Endothelial cell of umbilical vein (primary cell): ENCODE measurements around the gene OR4N2. TPM values are rescaled to one million over a fixed set of nuclear protein-coding genes. Genes with fewer than 3 reads are reported as not detected.

ENCODE experiments used
- BruUV-seq: library from RNA; stranded (reverse); fragments of 400-500 nt; replicated peaks from 2 replicates; lab custom pipeline; 2021; lab: Mats Ljungman, UMichigan
- CTCF ChIA-PET: fragments of 300-600, 350-600 bp; sonication (Branson Sonifier 250); formaldehyde crosslinking; loops from one replicate; lab custom pipeline; 2021; ENCODE audit warnings: antibody characterized with exemption, inconsistent platforms; lab: Charles Lee
- POLR2A ChIA-PET: fragments of 300-600, 350-600 bp; sonication (Branson Sonifier 250); formaldehyde crosslinking; loops from one replicate; lab custom pipeline; 2021; ENCODE audit warnings: antibody characterized with exemption, inconsistent platforms; lab: Charles Lee
- DNase-seq: peaks from one replicate; pipeline ENCODE4 v3.0.0-alpha.2; 2011; ENCODE audit warnings: low read depth, low spot score
- FAIRE-seq: peaks from 2 replicates; lab custom pipeline; 2011; peaks lifted over from hg19 to GRCh38; lab: Jason Lieb, UNC
- H2AFZ ChIP-seq: 2 replicates; pipeline ENCODE4 v1.6.0; 2012; ENCODE audit warnings: low read depth, low read length, control low read depth, inconsistent platforms
- H3K27ac ChIP-seq: 2 replicates; pipeline ENCODE4 v1.5.1; 2011; ENCODE audit warnings: low read depth, mild to moderate bottlenecking, control low read depth, low read length, moderate library complexity; ENCODE audit not compliant: insufficient read depth
- H3K27me3 ChIP-seq, 2 experiments: 2 replicates each; pipeline versions ENCODE4 v1.6.0 to v1.6.1; 2011; ENCODE audit warnings: low read length in 2 of 2, mixed read lengths in 1 of 2; ENCODE audit not compliant: control insufficient read depth in 2 of 2, insufficient read depth in 2 of 2
- H3K36me3 ChIP-seq, 2 experiments: 2 replicates in 1 of 2; 3 replicates in 1 of 2; pipeline ENCODE4 v1.5.1; 2011; ENCODE audit warnings: low read length in 2 of 2, mild to moderate bottlenecking in 1 of 2, moderate library complexity in 1 of 2; ENCODE audit not compliant: control insufficient read depth in 2 of 2, insufficient read depth in 2 of 2; ENCODE audit errors: extremely low read depth in 1 of 2
- H3K4me1 ChIP-seq: 3 replicates; pipeline ENCODE4 v1.5.1; 2011; ENCODE audit warnings: mild to moderate bottlenecking, low read length; ENCODE audit not compliant: control insufficient read depth, insufficient read depth; ENCODE audit errors: extremely low read depth
- H3K4me2 ChIP-seq: 2 replicates; pipeline ENCODE4 v1.6.1; 2011; ENCODE audit warnings: low read length, control low read depth, mixed read lengths; ENCODE audit not compliant: insufficient read depth
- H3K4me3 ChIP-seq, 3 experiments: fragments of 200-600 bp in 1 of 3; sonication (generic), shearing (Covaris generic) in 1 of 3; replicated peaks in 1 of 3; 2 replicates each; pipeline ENCODE4 v1.5.1; 2011 to 2016; ENCODE audit warnings: control low read depth in 3 of 3, low read length in 3 of 3, mild to moderate bottlenecking in 2 of 3, inconsistent platforms in 1 of 3, low read depth in 1 of 3, moderate library complexity in 1 of 3; ENCODE audit not compliant: insufficient read depth in 1 of 3
- H3K79me2 ChIP-seq: 2 replicates; pipeline ENCODE4 v1.6.0; 2012; ENCODE audit warnings: low read length, inconsistent platforms; ENCODE audit not compliant: control insufficient read depth, insufficient read depth
- H3K9ac ChIP-seq: replicated peaks from 2 replicates; pipeline ENCODE3; 2011; ENCODE audit warnings: low read length, control low read depth; ENCODE audit not compliant: insufficient read depth; ENCODE audit errors: extremely low read depth
- H3K9me1 ChIP-seq: replicated peaks from 3 replicates; pipeline ENCODE4 v1.6.0; 2011; ENCODE audit warnings: mild to moderate bottlenecking, low read length; ENCODE audit not compliant: control insufficient read depth, insufficient read depth; ENCODE audit errors: extremely low read depth
- H3K9me3 ChIP-seq: replicated peaks from 2 replicates; pipeline ENCODE4 v1.5.1; 2012; ENCODE audit warnings: low read length, inconsistent platforms; ENCODE audit not compliant: control insufficient read depth, insufficient read depth
- H4K20me1 ChIP-seq: replicated peaks from 2 replicates; pipeline ENCODE3; 2011; ENCODE audit warnings: mild to moderate bottlenecking, low read length; ENCODE audit not compliant: control insufficient read depth, insufficient read depth; ENCODE audit errors: extremely low read depth
- EZH2 ChIP-seq: IDR thresholded peaks from 2 replicates; pipeline ENCODE4 v1.6.1; 2012; ENCODE audit warnings: borderline replicate concordance, low read depth, mild to moderate bottlenecking, moderate library complexity, low read length, inconsistent platforms; ENCODE audit not compliant: severe bottlenecking
- FOS ChIP-seq: IDR thresholded peaks from 2 replicates; pipeline ENCODE4 v1.6.1; 2011; ENCODE audit warnings: mild to moderate bottlenecking, low read length, moderate library complexity, borderline replicate concordance; ENCODE audit not compliant: insufficient read depth
- GATA2 ChIP-seq: IDR thresholded peaks from 2 replicates; pipeline ENCODE4 v1.7.0; 2011; ENCODE audit warnings: low read depth, mild to moderate bottlenecking, moderate library complexity, mixed read lengths, low read length; ENCODE audit not compliant: insufficient read length, insufficient read depth
- JUN ChIP-seq: IDR thresholded peaks from 2 replicates; pipeline ENCODE4 v1.6.1; 2011; ENCODE audit warnings: borderline replicate concordance, low read depth; ENCODE audit not compliant: insufficient read length, insufficient read depth
- MAX ChIP-seq: IDR thresholded peaks from 2 replicates; pipeline ENCODE4 v1.6.1; 2011; ENCODE audit not compliant: insufficient read depth, insufficient read length
- MYC ChIP-seq: IDR thresholded peaks from one replicate; pipeline ENCODE4 v1.6.1; 2011; ENCODE audit warnings: mild to moderate bottlenecking, low read depth, low read length
- POLR2A ChIP-seq: IDR thresholded peaks from 2 replicates; pipeline ENCODE4 v1.6.1; 2012; ENCODE audit warnings: low read depth, mild to moderate bottlenecking, control low read depth, low read length
- POLR2AphosphoS5 ChIP-seq: IDR thresholded peaks from 2 replicates; pipeline ENCODE4 v1.6.1; 2012; ENCODE audit warnings: low read depth, mild to moderate bottlenecking, control low read depth, low read length, moderate library complexity; ENCODE audit not compliant: insufficient read depth
- dilution Hi-C: fragments of 300-500 bp; cut with MboI; formaldehyde crosslinking; loops from one replicate; pipeline ENCODE4 v1.15.0; 2019; ENCODE audit warnings: low sequenced_read_pairs; ENCODE audit not compliant: extremely low pct_ligation_motif_present
- intact Hi-C: fragments of 100-400 bp; cut with micrococcal nuclease; formaldehyde crosslinking; loops from one replicate; pipeline ENCODE4 v1.10.0; 2022
- polyA plus RNA-seq, 4 experiments: library from polyadenylated mRNA; depleted of rRNA in 3 of 4; stranded (reverse) in 3 of 4; unstranded in 1 of 4; fragments of >200 nt; gene quantifications; 2 replicates each; pipeline versions ENCODE4 v1.2.1 to v1.2.3, GENCODE V29; 2011 to 2012; ENCODE audit warnings: missing spikeins in 1 of 4
- total RNA-seq: library from RNA; stranded (reverse); gene quantifications from 2 replicates; pipeline ENCODE4 v1.2.3, GENCODE V29; 2021
- TF ChIP-seq, protein P1 (sequence below), 2 donors: IDR thresholded peaks; 1 replicate in 1 of 2; 2 replicates in 1 of 2; pipeline ENCODE4 v1.5.1; 2011; ENCODE audit warnings: low read length in 2 of 2, mild to moderate bottlenecking in 2 of 2, moderate library complexity in 2 of 2, control low read depth in 1 of 2, inconsistent platforms in 1 of 2, low read depth in 1 of 2; ENCODE audit not compliant: insufficient read depth in 1 of 2; ENCODE audit errors: extremely low read depth in 1 of 2

Gene OR4N2
- total and polyA plus RNA-seq, 2 donors (not counting 3 experiments of a cell fraction or from before 2014, with no cell fraction given): not detected

DNA sequence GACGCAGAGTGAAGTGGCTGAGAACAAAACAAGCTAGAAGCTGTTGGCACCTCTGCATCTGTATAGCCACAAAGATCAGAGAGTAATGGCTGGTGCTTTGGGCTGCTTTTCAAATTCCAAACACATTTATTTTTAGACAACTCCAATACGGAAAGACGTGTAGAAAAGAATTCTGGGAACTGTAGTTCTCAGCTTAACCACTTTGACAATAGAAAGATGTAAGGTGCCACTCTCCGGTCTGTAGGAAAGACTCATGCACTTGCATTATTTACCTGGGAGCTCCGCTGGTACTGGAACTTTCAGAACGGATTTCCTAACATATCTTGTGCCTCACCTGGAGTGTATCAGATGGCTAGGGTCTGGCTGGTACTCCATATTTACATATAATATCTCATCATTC lies 69.6 kb downstream of the OR4N2 start:
- CTCF ChIA-PET: no interaction called here
- intact Hi-C loops (no loop called here), dilution Hi-C loops (no loop called here)
- POLR2A ChIA-PET: no interaction called here
- H2AFZ ChIP-seq: no peak overlapping the region
- H3K4me2 ChIP-seq: no peak overlapping the region
- DNase-seq: no peak
- no peaks in the 10 kb centered on the region for H3K4me1 ChIP-seq
- no peak overlapping the region for H3K27ac ChIP-seq
- H3K9ac ChIP-seq: no peak overlapping the region
- no peaks in the 10 kb centered on the region for H3K36me3 ChIP-seq
- no peak overlapping the region for H3K4me3 ChIP-seq
- TF ChIP-seq, protein P1, sequence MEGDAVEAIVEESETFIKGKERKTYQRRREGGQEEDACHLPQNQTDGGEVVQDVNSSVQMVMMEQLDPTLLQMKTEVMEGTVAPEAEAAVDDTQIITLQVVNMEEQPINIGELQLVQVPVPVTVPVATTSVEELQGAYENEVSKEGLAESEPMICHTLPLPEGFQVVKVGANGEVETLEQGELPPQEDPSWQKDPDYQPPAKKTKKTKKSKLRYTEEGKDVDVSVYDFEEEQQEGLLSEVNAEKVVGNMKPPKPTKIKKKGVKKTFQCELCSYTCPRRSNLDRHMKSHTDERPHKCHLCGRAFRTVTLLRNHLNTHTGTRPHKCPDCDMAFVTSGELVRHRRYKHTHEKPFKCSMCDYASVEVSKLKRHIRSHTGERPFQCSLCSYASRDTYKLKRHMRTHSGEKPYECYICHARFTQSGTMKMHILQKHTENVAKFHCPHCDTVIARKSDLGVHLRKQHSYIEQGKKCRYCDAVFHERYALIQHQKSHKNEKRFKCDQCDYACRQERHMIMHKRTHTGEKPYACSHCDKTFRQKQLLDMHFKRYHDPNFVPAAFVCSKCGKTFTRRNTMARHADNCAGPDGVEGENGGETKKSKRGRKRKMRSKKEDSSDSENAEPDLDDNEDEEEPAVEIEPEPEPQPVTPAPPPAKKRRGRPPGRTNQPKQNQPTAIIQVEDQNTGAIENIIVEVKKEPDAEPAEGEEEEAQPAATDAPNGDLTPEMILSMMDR (IDR thresholded peaks at IDR 0.05; ENCODE audit: extremely low read depth in 1 of 2, insufficient read depth in 1 of 2, low read depth in 1 of 2, low read length in 2 of 2): no peak
- TF ChIP-seq MYC (no peak), POLR2A (no peak), MAX (no peak), FOS (no peak), EZH2 (no peak), POLR2AphosphoS5 (no peak), JUN (no peak), GATA2 (no peak)
- H3K9me1 ChIP-seq: no peaks in the 10 kb centered on the region
- BruUV-seq: no TSS peak
- no peak for FAIRE-seq
- H4K20me1 ChIP-seq: no peaks in the 10 kb centered on the region
- peaks cover 5% of the 10 kb centered on the region for H3K9me3 ChIP-seq
- no peaks in the 10 kb centered on the region for H3K79me2 ChIP-seq
- H3K27me3 ChIP-seq: no peaks in the 10 kb centered on the region
